Neural cell (in vitro differentiated cells): Measurements from ENCODE around the gene NLRC5. TPM values are rescaled to one million over a fixed set of nuclear protein-coding genes. Genes with fewer than 3 reads are reported as not detected.
"Not testable (repeated sequence)": the region's sequence is repeated elsewhere in the genome, so short reads cannot be mapped to it uniquely, and the experiment has no call there.

Experiments used
- H2AFZ ChIP-seq: fragments of 200-600, 300-800 bp; sonication (generic), shearing (Covaris generic); 2 replicates; pipeline ENCODE4 v1.6.0; 2014; ENCODE audit warnings: low read depth, mild to moderate bottlenecking, antibody characterized with exemption, low read length, moderate library complexity
- H3F3A ChIP-seq: fragments of 200-600 bp; shearing (Covaris generic); 2 replicates; pipeline ENCODE4 v1.6.1; 2016; ENCODE audit warnings: mild to moderate bottlenecking, moderate library complexity, mixed read lengths, antibody characterized with exemption, low read length; ENCODE audit not compliant: insufficient read depth, poor library complexity, severe bottlenecking
- H3K27ac ChIP-seq: fragments of 200-600, 300-800 bp; sonication (generic), shearing (Covaris generic); 2 replicates; pipeline ENCODE4 v1.5.1; 2014; ENCODE audit warnings: mild to moderate bottlenecking, low read length, moderate library complexity
- H3K27me3 ChIP-seq: fragments of 300-800, 200-600 bp; sonication (generic), shearing (Covaris generic); 2 replicates; pipeline ENCODE4 v1.6.0; 2014; ENCODE audit warnings: mild to moderate bottlenecking, low read depth, low read length, moderate library complexity; ENCODE audit not compliant: insufficient read depth
- H3K36me3 ChIP-seq: fragments of 300-800, 200-600 bp; sonication (generic), shearing (Covaris generic); 2 replicates; pipeline ENCODE4 v1.5.1; 2014; ENCODE audit warnings: mild to moderate bottlenecking, antibody characterized with exemption, low read length, moderate library complexity; ENCODE audit not compliant: insufficient read depth
- H3K4me2 ChIP-seq: fragments of 300-800, 200-600 bp; sonication (generic), shearing (Covaris generic); 2 replicates; pipeline ENCODE4 v1.6.0; 2014; ENCODE audit warnings: mild to moderate bottlenecking, low read length
- H3K4me3 ChIP-seq: fragments of 300-800, 200-600 bp; sonication (generic), shearing (Covaris generic); 2 replicates; pipeline ENCODE4 v1.5.1; 2014; ENCODE audit warnings: mild to moderate bottlenecking, low read length, moderate library complexity
- H3K79me2 ChIP-seq: fragments of 200-600 bp; shearing (Covaris generic); replicated peaks from 2 replicates; pipeline ENCODE4 v1.6.0; 2014; ENCODE audit warnings: mild to moderate bottlenecking, low read length, moderate library complexity; ENCODE audit not compliant: insufficient read depth
- H3K9ac ChIP-seq: fragments of 300-800, 200-600 bp; sonication (generic), shearing (Covaris generic); 2 replicates; pipeline ENCODE4 v1.6.1; 2016; ENCODE audit warnings: mild to moderate bottlenecking, low read length, mixed read lengths
- H3K9me2 ChIP-seq: fragments of 200-600 bp; shearing (Covaris generic); 2 replicates; pipeline ENCODE4 v1.6.1; 2016; ENCODE audit warnings: mild to moderate bottlenecking, low read length, mixed read lengths; ENCODE audit not compliant: insufficient read depth
- H3K9me3 ChIP-seq: fragments of 200-600, 300-800 bp; sonication (generic), shearing (Covaris generic); 2 replicates; pipeline ENCODE4 v1.6.1; 2016; ENCODE audit warnings: mild to moderate bottlenecking, mixed run types, low read length, moderate library complexity, mixed read lengths
- H4K20me1 ChIP-seq: fragments of 200-600 bp; shearing (Covaris generic); 2 replicates; pipeline ENCODE4 v1.6.1; 2016; ENCODE audit warnings: mild to moderate bottlenecking, mixed run types; ENCODE audit not compliant: insufficient read depth
- EP300 ChIP-seq: fragments of 450-650 bp; conservative IDR thresholded peaks from 2 replicates; pipeline ENCODE4 v1.6.1; 2014; ENCODE audit warnings: antibody characterized with exemption, mild to moderate bottlenecking, moderate library complexity; ENCODE audit not compliant: poor library complexity, severe bottlenecking
- EZH2 ChIP-seq: fragments of 200-600, 300-800 bp; shearing (Covaris generic), sonication (generic); IDR thresholded peaks from 2 replicates; pipeline ENCODE4 v1.6.1; 2014; ENCODE audit warnings: antibody characterized with exemption, low read length, borderline replicate concordance, mild to moderate bottlenecking; ENCODE audit not compliant: insufficient read depth, poor library complexity, severe bottlenecking
- MXI1 ChIP-seq: fragments of 450-650 bp; conservative IDR thresholded peaks from 2 replicates; pipeline ENCODE4 v1.6.1; 2014; ENCODE audit warnings: antibody characterized with exemption, mild to moderate bottlenecking; ENCODE audit not compliant: poor library complexity, severe bottlenecking
- POLR2AphosphoS5 ChIP-seq: IDR thresholded peaks from 2 replicates; pipeline ENCODE4 v1.6.1; 2012
- RAD21 ChIP-seq: fragments of 450-650 bp; conservative IDR thresholded peaks from 2 replicates; pipeline ENCODE4 v1.6.1; 2014; ENCODE audit warnings: antibody characterized with exemption, mild to moderate bottlenecking, moderate library complexity
- SMC3 ChIP-seq: fragments of 450-650 bp; conservative IDR thresholded peaks from 2 replicates; pipeline ENCODE4 v1.6.1; 2014; ENCODE audit warnings: antibody characterized with exemption, mild to moderate bottlenecking, moderate library complexity; ENCODE audit not compliant: poor library complexity
- TAF1 ChIP-seq: IDR thresholded peaks from 2 replicates; pipeline ENCODE4 v1.6.1; 2012; ENCODE audit warnings: low read depth
- polyA plus RNA-seq: library from polyadenylated mRNA; depleted of rRNA; stranded (reverse); fragments of >200 nt; gene quantifications from 2 replicates; pipeline ENCODE4 v1.2.3, GENCODE V29; 2014
- TF ChIP-seq, protein P1 (sequence below): IDR thresholded peaks from 2 replicates; pipeline ENCODE4 v1.6.1; 2012; ENCODE audit warnings: borderline replicate concordance
- TF ChIP-seq, protein P2 (sequence below): fragments of 450-650 bp; IDR thresholded peaks from 2 replicates; pipeline ENCODE4 v1.5.1; 2014; ENCODE audit warnings: antibody characterized with exemption, mild to moderate bottlenecking, moderate library complexity; ENCODE audit not compliant: poor library complexity, severe bottlenecking

The NLRC5 gene
- polyA plus RNA-seq, 1 donor from 2014 or later, result not detected

DNA sequence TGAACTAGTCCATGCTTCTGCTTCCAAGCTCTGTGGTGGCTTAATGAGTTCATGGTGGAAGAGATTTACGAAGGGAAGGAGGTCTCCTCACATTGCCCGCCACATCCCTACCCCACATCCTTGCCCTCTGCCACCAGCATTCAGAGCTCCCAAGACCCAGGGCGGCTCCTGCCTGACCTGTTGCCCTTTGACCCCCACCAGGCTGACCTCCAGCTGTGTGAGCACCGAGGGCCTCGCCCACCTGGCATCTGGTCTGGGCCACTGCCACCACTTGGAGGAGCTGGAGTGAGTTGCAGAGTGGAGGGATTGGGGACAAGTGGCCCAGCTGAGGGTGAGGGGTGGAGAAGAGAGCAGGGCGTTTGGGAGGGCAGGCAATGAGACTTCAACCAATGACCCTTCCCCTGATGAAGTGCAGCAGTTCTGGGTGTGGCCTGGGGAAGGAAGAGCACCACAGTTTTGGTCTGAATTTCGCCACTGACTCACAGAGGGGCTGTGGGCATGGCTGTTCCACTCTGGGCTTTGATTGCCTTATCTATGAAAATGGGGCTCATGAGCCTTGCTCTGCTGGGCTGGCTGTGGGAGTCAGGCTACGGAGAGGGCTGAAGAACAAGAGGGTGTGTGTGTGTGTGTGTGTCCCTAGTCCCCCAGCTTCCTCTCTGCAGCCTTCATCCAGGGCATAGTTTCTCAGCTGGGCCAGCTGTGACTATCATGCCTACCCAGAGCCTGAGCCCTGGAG lies 80.4 kb downstream of the NLRC5 start:
- H4K20me1 ChIP-seq, result no peaks in the 10 kb centered on the region

DNA sequence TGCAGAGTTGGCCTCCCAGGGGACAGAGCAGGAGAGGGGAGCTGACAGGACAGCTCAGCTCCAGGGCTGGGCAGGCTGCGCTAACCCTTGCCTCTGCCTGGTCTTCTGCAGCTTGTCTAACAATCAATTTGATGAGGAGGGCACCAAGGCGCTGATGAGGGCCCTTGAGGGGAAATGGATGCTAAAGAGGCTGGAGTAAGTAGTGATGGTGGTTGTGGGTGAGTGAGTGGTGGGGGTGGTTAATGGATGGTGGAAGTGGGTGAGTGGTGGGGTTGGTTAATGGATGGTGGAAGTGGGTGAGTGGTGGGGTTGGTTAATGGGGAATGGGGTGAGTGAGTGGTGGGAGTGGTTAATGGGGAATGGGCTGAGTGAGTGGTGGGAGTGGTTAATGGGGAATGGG lies 81.1 kb downstream of the NLRC5 start:
- Histone ChIP-seq H3K4me2 (no peak overlapping the region), H3K9me2 (no peaks in the 10 kb centered on the region), H3K9me3 (no peaks in the 10 kb centered on the region), H3K9ac (no peak overlapping the region), H3K4me3 (no peak overlapping the region), H4K20me1 (no peaks in the 10 kb centered on the region), H3K79me2 (no peaks in the 10 kb centered on the region), H3K27me3 (no peaks in the 10 kb centered on the region), H2AFZ (no peak overlapping the region), H3K27ac (no peak overlapping the region), H3K36me3 (no peaks in the 10 kb centered on the region), H3F3A (no peaks in the 10 kb centered on the region)
- TF ChIP-seq EP300, result no peak
- no peak for TF ChIP-seq TAF1
- TF ChIP-seq MXI1, result no peak
- no peak for TF ChIP-seq RAD21

More for the DNA sequence above, 80.4 kb downstream of the NLRC5 start:
- H3K4me2 ChIP-seq, result no peak overlapping the region
- H3K36me3 ChIP-seq, result no peaks in the 10 kb centered on the region
- H3F3A ChIP-seq, result no peaks in the 10 kb centered on the region
- H3K9me3 ChIP-seq, result no peaks in the 10 kb centered on the region
- TF ChIP-seq, protein P1, sequence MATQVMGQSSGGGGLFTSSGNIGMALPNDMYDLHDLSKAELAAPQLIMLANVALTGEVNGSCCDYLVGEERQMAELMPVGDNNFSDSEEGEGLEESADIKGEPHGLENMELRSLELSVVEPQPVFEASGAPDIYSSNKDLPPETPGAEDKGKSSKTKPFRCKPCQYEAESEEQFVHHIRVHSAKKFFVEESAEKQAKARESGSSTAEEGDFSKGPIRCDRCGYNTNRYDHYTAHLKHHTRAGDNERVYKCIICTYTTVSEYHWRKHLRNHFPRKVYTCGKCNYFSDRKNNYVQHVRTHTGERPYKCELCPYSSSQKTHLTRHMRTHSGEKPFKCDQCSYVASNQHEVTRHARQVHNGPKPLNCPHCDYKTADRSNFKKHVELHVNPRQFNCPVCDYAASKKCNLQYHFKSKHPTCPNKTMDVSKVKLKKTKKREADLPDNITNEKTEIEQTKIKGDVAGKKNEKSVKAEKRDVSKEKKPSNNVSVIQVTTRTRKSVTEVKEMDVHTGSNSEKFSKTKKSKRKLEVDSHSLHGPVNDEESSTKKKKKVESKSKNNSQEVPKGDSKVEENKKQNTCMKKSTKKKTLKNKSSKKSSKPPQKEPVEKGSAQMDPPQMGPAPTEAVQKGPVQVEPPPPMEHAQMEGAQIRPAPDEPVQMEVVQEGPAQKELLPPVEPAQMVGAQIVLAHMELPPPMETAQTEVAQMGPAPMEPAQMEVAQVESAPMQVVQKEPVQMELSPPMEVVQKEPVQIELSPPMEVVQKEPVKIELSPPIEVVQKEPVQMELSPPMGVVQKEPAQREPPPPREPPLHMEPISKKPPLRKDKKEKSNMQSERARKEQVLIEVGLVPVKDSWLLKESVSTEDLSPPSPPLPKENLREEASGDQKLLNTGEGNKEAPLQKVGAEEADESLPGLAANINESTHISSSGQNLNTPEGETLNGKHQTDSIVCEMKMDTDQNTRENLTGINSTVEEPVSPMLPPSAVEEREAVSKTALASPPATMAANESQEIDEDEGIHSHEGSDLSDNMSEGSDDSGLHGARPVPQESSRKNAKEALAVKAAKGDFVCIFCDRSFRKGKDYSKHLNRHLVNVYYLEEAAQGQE, result no peak
- no peak for TF ChIP-seq POLR2AphosphoS5
- no peak for TF ChIP-seq SMC3
- TF ChIP-seq, protein P2, sequence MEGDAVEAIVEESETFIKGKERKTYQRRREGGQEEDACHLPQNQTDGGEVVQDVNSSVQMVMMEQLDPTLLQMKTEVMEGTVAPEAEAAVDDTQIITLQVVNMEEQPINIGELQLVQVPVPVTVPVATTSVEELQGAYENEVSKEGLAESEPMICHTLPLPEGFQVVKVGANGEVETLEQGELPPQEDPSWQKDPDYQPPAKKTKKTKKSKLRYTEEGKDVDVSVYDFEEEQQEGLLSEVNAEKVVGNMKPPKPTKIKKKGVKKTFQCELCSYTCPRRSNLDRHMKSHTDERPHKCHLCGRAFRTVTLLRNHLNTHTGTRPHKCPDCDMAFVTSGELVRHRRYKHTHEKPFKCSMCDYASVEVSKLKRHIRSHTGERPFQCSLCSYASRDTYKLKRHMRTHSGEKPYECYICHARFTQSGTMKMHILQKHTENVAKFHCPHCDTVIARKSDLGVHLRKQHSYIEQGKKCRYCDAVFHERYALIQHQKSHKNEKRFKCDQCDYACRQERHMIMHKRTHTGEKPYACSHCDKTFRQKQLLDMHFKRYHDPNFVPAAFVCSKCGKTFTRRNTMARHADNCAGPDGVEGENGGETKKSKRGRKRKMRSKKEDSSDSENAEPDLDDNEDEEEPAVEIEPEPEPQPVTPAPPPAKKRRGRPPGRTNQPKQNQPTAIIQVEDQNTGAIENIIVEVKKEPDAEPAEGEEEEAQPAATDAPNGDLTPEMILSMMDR, result no peak
- no peak for TF ChIP-seq EP300
- no peak for TF ChIP-seq MXI1
- TF ChIP-seq RAD21, result no peak
- TF ChIP-seq EZH2, result no peak
- no peak for TF ChIP-seq TAF1
- no peaks in the 10 kb centered on the region for H3K9me2 ChIP-seq
- no peaks in the 10 kb centered on the region for H3K79me2 ChIP-seq
- no peak overlapping the region for H3K27ac ChIP-seq
- no peak overlapping the region for H2AFZ ChIP-seq
- no peak overlapping the region for H3K4me3 ChIP-seq
- H3K27me3 ChIP-seq, result no peaks in the 10 kb centered on the region
- H3K9ac ChIP-seq, result no peak overlapping the region

DNA sequence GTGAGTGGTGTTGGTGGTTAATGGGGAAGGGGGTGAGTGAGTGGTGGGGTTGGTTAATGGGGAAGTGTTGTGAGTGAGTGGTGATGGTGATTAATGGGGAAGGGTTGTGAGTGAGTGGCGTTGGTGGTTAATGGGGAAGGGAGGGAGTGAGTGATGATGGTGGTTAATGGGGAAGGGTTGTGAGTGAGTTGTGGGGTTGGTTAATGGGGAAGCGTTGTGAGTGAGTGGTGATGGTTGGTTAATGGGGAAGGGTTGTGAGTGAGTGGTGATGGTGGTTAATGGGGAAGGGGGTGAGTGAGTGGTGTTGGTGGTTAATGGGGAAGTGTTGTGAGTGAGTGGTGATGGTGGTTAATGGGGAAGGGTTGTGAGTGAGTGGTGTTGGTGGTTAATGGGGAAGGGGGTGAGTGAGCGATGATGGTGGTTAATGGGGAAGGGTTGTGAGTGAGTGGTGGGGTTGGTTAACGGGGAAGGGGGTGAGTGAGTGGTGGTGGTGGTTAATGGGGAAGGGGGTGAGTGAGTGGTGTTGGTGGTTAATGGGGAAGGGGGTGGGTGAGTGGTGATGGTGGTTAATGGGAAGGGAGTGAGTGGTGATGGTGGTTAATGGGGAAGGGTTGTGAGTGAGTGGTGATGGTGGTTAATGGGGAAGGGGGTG lies 81.8 kb downstream of the NLRC5 start:
- not testable (repeated sequence) for H3K79me2 ChIP-seq, H3F3A ChIP-seq, H3K27me3 ChIP-seq, H2AFZ ChIP-seq, H3K4me2 ChIP-seq, H3K9me3 ChIP-seq, H3K9me2 ChIP-seq, H3K9ac ChIP-seq, H3K4me3 ChIP-seq, H3K36me3 ChIP-seq, H4K20me1 ChIP-seq, H3K27ac ChIP-seq
